Neuronal stem cell (in vitro differentiated cells): ENCODE data around the gene MSANTD1.

Experiments used
- DNase-seq: peaks from one replicate; pipeline ENCODE4 v3.0.0-alpha.2; 2013; ENCODE audit warnings: low spot score
- H2AFZ ChIP-seq: one replicate; pipeline ENCODE4 v1.6.1; 2013; ENCODE audit warnings: mild to moderate bottlenecking, low read length, inconsistent platforms
- H2AK5ac ChIP-seq: 2 replicates; pipeline ENCODE4 v1.6.1; 2013; ENCODE audit warnings: low read depth, mild to moderate bottlenecking, inconsistent platforms, low read length, moderate library complexity, mixed read lengths
- H2BK120ac ChIP-seq: 2 replicates; pipeline ENCODE4 v1.6.1; 2013; ENCODE audit warnings: low read depth, mild to moderate bottlenecking, inconsistent platforms, low read length, moderate library complexity, mixed read lengths
- H2BK12ac ChIP-seq: one replicate; pipeline ENCODE4 v1.6.1; 2013; ENCODE audit warnings: low read length, inconsistent platforms
- H2BK15ac ChIP-seq: 2 replicates; pipeline ENCODE4 v1.6.1; 2013; ENCODE audit warnings: mild to moderate bottlenecking, low read length, inconsistent platforms, mixed read lengths
- H2BK5ac ChIP-seq: one replicate; pipeline ENCODE4 v1.6.1; 2013; ENCODE audit warnings: inconsistent platforms, mild to moderate bottlenecking, low read length, moderate library complexity
- H3K14ac ChIP-seq: one replicate; pipeline ENCODE4 v1.6.1; 2013; ENCODE audit warnings: low read length, inconsistent platforms
- H3K18ac ChIP-seq: 2 replicates; pipeline ENCODE4 v1.6.1; 2013; ENCODE audit warnings: low read length, inconsistent platforms
- H3K23ac ChIP-seq: 2 replicates; pipeline ENCODE4 v1.6.1; 2013; ENCODE audit warnings: low read depth, mild to moderate bottlenecking, mixed read lengths, low read length, inconsistent platforms; ENCODE audit not compliant: poor library complexity
- H3K27ac ChIP-seq: replicated peaks from 3 replicates; pipeline ENCODE4 v1.5.1; 2013; ENCODE audit warnings: low read length, inconsistent platforms
- H3K27me3 ChIP-seq, 3 experiments: 2 replicates each; pipeline ENCODE4 v1.6.1; 2013; ENCODE audit warnings: low read length in 3 of 3, mild to moderate bottlenecking in 2 of 3, inconsistent platforms in 1 of 3, low read depth in 1 of 3, mixed read lengths in 1 of 3, moderate library complexity in 1 of 3; ENCODE audit not compliant: control insufficient read depth in 3 of 3, insufficient read depth in 3 of 3
- H3K36me3 ChIP-seq, 2 donors: replicated peaks in 1 of 2; 2 replicates each; pipeline ENCODE4 v1.6.1; 2013; ENCODE audit warnings: low read length in 2 of 2; ENCODE audit not compliant: control insufficient read depth in 2 of 2, insufficient read depth in 2 of 2
- H3K4ac ChIP-seq: 2 replicates; pipeline ENCODE4 v1.6.1; 2013; ENCODE audit warnings: inconsistent platforms, mild to moderate bottlenecking, low read length, moderate library complexity
- H3K4me1 ChIP-seq, 2 donors: 1 replicate in 1 of 2; 2 replicates in 1 of 2; pipeline ENCODE4 v1.6.1; 2013; ENCODE audit warnings: low read length in 2 of 2, low read depth in 1 of 2; ENCODE audit not compliant: control insufficient read depth in 2 of 2, insufficient read depth in 1 of 2
- H3K4me2 ChIP-seq: one replicate; pipeline ENCODE4 v1.6.1; 2013; ENCODE audit warnings: mild to moderate bottlenecking, low read length, inconsistent platforms; ENCODE audit not compliant: insufficient read depth, poor library complexity, severe bottlenecking
- H3K4me3 ChIP-seq, 2 donors: 2 replicates each; pipeline ENCODE4 v1.5.1; 2013; ENCODE audit warnings: low read length in 2 of 2, mild to moderate bottlenecking in 2 of 2, inconsistent platforms in 1 of 2, moderate library complexity in 1 of 2
- H3K79me1 ChIP-seq: one replicate; pipeline ENCODE4 v1.6.1; 2013; ENCODE audit warnings: low read depth, mild to moderate bottlenecking, inconsistent platforms, low read length, moderate library complexity
- H3K9ac ChIP-seq: one replicate; pipeline ENCODE4 v1.6.1; 2013; ENCODE audit warnings: mild to moderate bottlenecking, low read depth, low read length, inconsistent platforms; ENCODE audit not compliant: poor library complexity
- H3K9me3 ChIP-seq, 2 donors: replicated peaks in 1 of 2; 2 replicates each; pipeline versions ENCODE3 to v1.6.1; 2013; ENCODE audit warnings: low read length in 2 of 2, mild to moderate bottlenecking in 2 of 2, inconsistent platforms in 1 of 2, low read depth in 1 of 2, mixed read lengths in 1 of 2, moderate library complexity in 1 of 2; ENCODE audit not compliant: control insufficient read depth in 2 of 2, insufficient read depth in 1 of 2
- H4K8ac ChIP-seq: one replicate; pipeline ENCODE4 v1.6.1; 2013; ENCODE audit warnings: low read depth, mild to moderate bottlenecking, inconsistent platforms, low read length, moderate library complexity
- H4K91ac ChIP-seq: one replicate; pipeline ENCODE4 v1.6.1; 2013; ENCODE audit warnings: low read length, low read depth, mild to moderate bottlenecking, inconsistent platforms; ENCODE audit not compliant: poor library complexity
- WGBS, 2 donors: extraction: QIAGEN DNeasy Blood & Tissue Kit; methylation state at CpG; one replicate each; pipeline ENCODE4 v1.1.7; 2013; ENCODE audit warnings: missing lambda C conversion rate in 2 of 2, mixed read lengths in 1 of 2; ENCODE audit not compliant: insufficient read length in 2 of 2, insufficient replicate concordance in 1 of 2; ENCODE audit errors: extremely low coverage in 2 of 2; 5-methylcytosine and 5-hydroxymethylcytosine counted together

MSANTD1 gene

DNA sequence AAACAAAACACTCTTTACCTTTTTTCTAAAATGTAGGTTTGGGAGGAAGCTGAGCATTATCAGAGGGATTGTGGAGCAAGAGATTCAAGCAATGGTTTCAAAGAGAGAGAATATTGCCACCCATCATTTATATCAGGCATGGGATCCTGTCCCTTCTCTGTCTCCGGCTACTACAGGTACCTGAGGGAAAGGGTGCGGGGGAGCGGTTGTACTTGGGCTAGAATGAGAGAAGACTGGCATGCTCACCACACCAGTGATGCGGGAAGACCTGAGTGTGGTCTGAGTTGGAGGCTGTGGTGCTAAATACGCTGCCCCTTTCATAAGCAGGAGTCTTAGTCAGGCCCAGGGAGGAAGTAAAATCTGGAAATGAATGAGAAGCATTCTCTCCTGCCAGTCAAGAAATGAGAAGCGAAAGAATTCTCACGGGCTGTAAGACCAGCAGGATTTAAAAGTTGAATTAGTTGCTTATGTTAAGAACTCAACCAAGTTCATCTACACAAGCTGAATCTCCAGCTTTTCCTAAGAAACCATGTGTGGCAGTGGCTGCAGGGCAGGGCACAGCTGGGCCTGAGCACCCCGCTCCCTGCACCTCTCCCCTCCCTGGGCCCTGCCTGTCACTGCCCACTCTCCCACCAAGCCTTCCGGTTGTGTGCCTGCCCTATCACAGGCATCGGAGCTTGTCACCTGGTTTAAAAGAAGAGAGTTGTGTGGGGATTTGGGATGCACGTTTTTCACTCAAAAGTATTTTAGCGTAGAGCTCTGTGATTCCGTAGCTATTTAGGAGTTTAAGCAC, 24.8 kb upstream of the MSANTD1 start:
- peaks cover under 1% of the 10 kb centered on the region for H3K79me1 ChIP-seq
- no peak overlapping the region for H3K23ac ChIP-seq
- H3K18ac ChIP-seq = no peak overlapping the region
- no peak overlapping the region for H4K91ac ChIP-seq
- H3K27me3 ChIP-seq = no peaks in the 10 kb centered on the region
- H3K14ac ChIP-seq = no peak overlapping the region
- peaks cover 0 to 2% of the 10 kb centered on the region in 2 donors for H3K4me1 ChIP-seq
- no peak overlapping the region for H2BK12ac ChIP-seq
- no peak overlapping the region for H2BK120ac ChIP-seq
- H2BK5ac ChIP-seq = no peak overlapping the region
- H3K27ac ChIP-seq = no peak overlapping the region
- H3K4me2 ChIP-seq = no peak overlapping the region
- no peak overlapping the region for H3K4ac ChIP-seq
- H3K9me3 ChIP-seq = peaks cover 0 to 5% of the 10 kb centered on the region in 2 donors
- no peak overlapping the region for H2AK5ac ChIP-seq
- H3K36me3 ChIP-seq = peaks cover 42 to 93% of the 10 kb centered on the region in 2 donors
- no peak for DNase-seq
- H2AFZ ChIP-seq = no peak overlapping the region
- WGBS, 2 donors = no CpG with 5 or more reads among the region's 13 CpGs
- H3K4me3 ChIP-seq = no peak overlapping the region
- H3K9ac ChIP-seq = no peak overlapping the region
- no peak overlapping the region for H2BK15ac ChIP-seq
- no peak overlapping the region for H4K8ac ChIP-seq

DNA sequence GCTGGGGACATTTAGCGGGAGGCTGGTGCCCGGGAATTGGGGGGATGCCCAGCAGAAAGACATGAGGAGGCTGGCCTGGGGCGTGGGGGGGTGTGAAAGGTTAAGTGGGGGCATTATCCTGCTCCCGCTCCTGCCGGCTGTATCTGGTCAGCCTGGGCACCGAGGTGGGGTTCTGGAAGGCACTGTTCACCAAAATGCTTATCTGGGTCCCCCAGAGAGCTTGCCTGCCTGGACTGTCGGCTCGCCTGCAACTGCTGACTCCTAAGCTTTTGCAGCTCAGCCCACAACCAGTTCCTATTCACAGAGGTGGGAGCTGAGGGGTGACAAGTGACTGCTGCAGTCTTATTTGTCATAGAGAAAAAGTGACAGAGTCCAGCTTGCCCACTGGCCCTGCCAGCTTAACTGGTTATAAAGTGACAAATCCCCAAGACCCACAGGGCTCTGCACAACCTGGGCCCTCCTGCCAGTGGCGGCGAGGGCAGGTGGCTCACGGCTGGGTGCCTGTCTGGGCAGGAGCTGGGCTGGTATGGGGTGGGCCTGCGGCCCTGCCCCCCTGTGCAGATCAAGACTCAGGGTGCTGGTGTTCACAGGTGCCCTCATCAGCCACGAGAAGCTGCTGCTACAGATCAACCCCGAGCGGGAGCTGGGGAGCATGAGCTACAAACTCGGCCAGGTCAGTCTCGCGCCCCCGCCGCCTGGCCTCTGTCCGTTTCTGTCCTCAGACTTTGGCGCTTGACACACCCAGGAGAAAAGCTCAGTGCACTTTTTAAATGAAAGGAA, 23.7 kb upstream of the MSANTD1 start:
- H3K27ac ChIP-seq = no peak overlapping the region
- H2AK5ac ChIP-seq = no peak overlapping the region
- no CpG with 5 or more reads among the region's 22 CpGs for WGBS, 2 donors
- peaks cover 0 to 2% (median 0%) of the 10 kb centered on the region in 3 experiments for H3K27me3 ChIP-seq
- no peak overlapping the region for H3K4me3 ChIP-seq
- H3K14ac ChIP-seq = no peak overlapping the region
- no peak overlapping the region for H4K91ac ChIP-seq
- no peak overlapping the region for H3K4me2 ChIP-seq
- no peak overlapping the region for H2AFZ ChIP-seq
- no peaks in the 10 kb centered on the region for H3K4me1 ChIP-seq
- no peak overlapping the region for H3K9ac ChIP-seq
- H3K36me3 ChIP-seq = peaks cover 53 to 93% of the 10 kb centered on the region in 2 donors
- no peak overlapping the region for H2BK120ac ChIP-seq
- peaks cover 5% of the 10 kb centered on the region for H3K79me1 ChIP-seq
- H3K18ac ChIP-seq = no peak overlapping the region
- no peak for DNase-seq
- H2BK15ac ChIP-seq = no peak overlapping the region
- H3K4ac ChIP-seq = no peak overlapping the region
- H3K23ac ChIP-seq = no peak overlapping the region
- peak overlapping the region; percentile 1 for H2BK5ac ChIP-seq
- H2BK12ac ChIP-seq = no peak overlapping the region
- peaks cover 0 to 11% of the 10 kb centered on the region in 2 donors for H3K9me3 ChIP-seq
- H4K8ac ChIP-seq = no peak overlapping the region

DNA sequence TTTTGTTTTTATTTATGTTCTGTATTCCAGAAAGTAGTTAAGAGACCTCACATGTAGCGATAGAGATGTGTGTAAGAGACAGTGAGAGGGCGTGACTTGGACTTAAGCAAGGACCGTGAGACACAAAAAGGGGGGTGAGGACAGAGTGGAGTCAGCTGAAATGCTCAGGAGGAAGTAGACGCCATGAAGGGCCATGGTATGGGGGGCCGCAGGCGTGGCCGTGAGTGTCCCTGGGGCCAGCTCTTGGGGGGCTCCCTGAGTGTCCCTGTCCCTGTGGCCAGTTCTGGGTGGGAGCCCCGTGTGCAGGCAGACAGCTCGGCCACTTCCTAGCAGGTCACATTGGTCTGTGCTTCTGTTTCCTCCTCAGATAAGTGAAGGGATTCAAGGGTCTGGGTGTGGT, 23.0 kb upstream of the MSANTD1 start:
- no peak overlapping the region for H2AFZ ChIP-seq
- H2BK12ac ChIP-seq = no peak overlapping the region
- no peak overlapping the region for H3K23ac ChIP-seq
- H3K4me1 ChIP-seq = no peaks in the 10 kb centered on the region
- H2BK15ac ChIP-seq = no peak overlapping the region
- H3K79me1 ChIP-seq = peaks cover 5% of the 10 kb centered on the region
- no peak overlapping the region for H2BK5ac ChIP-seq
- no CpG with 5 or more reads among the region's 9 CpGs for WGBS, 2 donors
- no peak overlapping the region for H3K18ac ChIP-seq
- no peak overlapping the region for H3K14ac ChIP-seq
- no peak overlapping the region for H4K8ac ChIP-seq
- H3K4me2 ChIP-seq = no peak overlapping the region
- no peak overlapping the region for H2BK120ac ChIP-seq
- H3K9me3 ChIP-seq = peaks cover 0 to 11% of the 10 kb centered on the region in 2 donors
- no peak overlapping the region for H3K9ac ChIP-seq
- no peak overlapping the region for H3K27ac ChIP-seq
- H3K4me3 ChIP-seq = no peak overlapping the region
- peaks cover 55 to 93% of the 10 kb centered on the region in 2 donors for H3K36me3 ChIP-seq
- H3K27me3 ChIP-seq = peaks cover 0 to 2% (median 0%) of the 10 kb centered on the region in 3 experiments
- H2AK5ac ChIP-seq = no peak overlapping the region
- DNase-seq = no peak
- no peak overlapping the region for H4K91ac ChIP-seq
- no peak overlapping the region for H3K4ac ChIP-seq

DNA sequence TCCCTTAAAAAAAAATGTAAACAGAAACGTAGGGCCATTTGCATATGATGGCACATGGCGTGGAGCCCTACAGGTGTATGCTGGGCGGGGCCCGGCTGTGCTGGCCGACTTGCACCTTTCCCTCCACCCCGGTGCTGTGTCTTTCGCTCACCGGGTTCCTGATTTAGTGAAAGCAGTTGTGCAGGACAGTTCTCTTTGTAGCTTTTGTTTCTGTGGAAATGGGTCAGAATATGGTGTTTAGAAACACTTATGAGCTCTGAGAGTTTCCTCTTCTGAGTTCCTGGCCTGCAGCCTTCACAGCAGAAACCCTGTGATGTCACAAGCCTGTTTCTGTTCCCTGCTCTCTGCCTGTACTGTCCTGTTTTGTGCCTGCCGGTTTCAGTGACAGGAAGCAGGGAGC, 22.5 kb upstream of the MSANTD1 start:
- H3K9ac ChIP-seq = no peak overlapping the region
- H2BK120ac ChIP-seq = no peak overlapping the region
- H2AFZ ChIP-seq = no peak overlapping the region
- no peak overlapping the region for H2AK5ac ChIP-seq
- H3K18ac ChIP-seq = no peak overlapping the region
- no peak overlapping the region for H2BK12ac ChIP-seq
- no peak overlapping the region for H3K4ac ChIP-seq
- peaks cover 0 to 2% (median 0%) of the 10 kb centered on the region in 3 experiments for H3K27me3 ChIP-seq
- H2BK15ac ChIP-seq = no peak overlapping the region
- H3K4me1 ChIP-seq = no peaks in the 10 kb centered on the region
- no peak overlapping the region for H3K4me3 ChIP-seq
- no peak overlapping the region for H3K4me2 ChIP-seq
- H3K36me3 ChIP-seq = peaks cover 57 to 93% of the 10 kb centered on the region in 2 donors
- H3K9me3 ChIP-seq = peaks cover 0 to 11% of the 10 kb centered on the region in 2 donors
- no peak overlapping the region for H4K91ac ChIP-seq
- no peak overlapping the region for H2BK5ac ChIP-seq
- no CpG with 5 or more reads among the region's 9 CpGs for WGBS, 2 donors
- peak overlapping the region; percentile 48 for H4K8ac ChIP-seq
- H3K27ac ChIP-seq = no peak overlapping the region
- H3K79me1 ChIP-seq = peaks cover 5% of the 10 kb centered on the region
- H3K14ac ChIP-seq = no peak overlapping the region
- H3K23ac ChIP-seq = no peak overlapping the region
- DNase-seq = no peak
